GM18873 (cell line): ENCODE measurements around the gene ANKRD2.
"Not testable (repeated sequence)": the region's sequence is repeated elsewhere in the genome, so short reads cannot be mapped to it uniquely, and the experiment has no call there.

Source experiments
- ATAC-seq: cut with Tn5 transposase; IDR thresholded peaks from one replicate; pipeline ENCODE4 v1.9.1; 2021; ENCODE audit warnings: mild to moderate bottlenecking, moderate library complexity, moderate number of reproducible peaks; ENCODE audit not compliant: unreplicated experiment, low FRiP score

Gene ANKRD2

DNA sequence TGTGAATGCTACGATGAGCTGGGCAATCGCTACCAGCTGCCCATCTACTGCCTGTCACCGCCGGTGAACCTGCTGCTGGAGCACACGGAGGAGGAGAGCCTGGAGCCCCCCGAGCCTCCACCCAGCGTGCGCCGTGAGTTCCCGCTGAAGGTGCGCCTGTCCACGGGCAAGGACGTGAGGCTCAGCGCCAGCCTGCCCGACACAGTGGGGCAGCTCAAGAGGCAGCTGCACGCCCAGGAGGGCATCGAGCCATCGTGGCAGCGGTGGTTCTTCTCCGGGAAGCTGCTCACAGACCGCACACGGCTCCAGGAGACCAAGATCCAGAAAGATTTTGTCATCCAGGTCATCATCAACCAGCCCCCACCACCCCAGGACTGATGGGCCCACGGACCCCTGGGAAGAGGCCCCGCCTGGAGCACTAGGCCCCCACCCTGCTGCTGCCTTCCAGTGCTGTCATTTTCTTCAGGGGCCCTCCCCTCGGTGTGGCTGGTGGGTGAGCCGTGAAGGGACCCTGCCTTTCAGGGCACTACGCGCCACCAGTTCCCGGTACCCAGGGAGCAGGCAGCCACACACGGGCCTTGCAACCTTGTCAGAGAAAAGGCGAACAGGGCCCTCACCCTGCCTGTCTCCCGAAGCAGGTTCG is 2.3 kb upstream of the ANKRD2 start:
- no peak for ATAC-seq

DNA sequence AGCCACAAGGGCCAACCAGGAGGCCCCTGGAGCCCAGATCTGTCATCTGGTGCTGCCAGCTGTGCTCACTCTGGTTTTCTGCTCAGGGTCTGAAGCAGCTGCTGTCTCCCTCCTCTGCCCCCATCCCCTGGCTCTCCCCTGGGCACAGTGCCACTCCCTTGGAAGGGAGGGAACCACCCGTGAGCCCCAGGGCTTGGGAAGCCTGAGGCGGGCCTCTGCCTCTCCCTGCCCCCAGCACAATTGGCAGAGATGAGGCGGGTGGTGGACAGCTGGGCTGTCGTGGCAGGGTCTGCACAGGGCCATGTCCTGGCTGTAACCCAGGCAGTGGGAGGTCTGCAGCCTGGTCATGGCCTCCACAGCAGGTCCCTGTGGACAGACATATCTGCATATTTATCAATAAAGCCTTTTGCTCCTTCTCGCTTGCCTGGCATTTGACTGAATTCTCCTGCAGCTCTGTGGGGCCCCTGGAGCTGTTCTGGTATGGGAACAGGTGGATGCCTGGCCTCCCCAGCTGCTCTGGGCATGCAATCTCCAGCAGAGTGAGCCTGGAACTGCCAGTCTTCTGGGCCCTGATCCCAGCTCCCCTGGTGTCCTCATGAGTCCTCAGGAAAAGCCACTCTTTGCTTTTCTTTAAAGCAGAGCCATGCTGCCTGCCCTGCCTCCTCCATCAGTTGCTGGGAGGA is 1.6 kb upstream of the ANKRD2 start:
- no peak for ATAC-seq

DNA sequence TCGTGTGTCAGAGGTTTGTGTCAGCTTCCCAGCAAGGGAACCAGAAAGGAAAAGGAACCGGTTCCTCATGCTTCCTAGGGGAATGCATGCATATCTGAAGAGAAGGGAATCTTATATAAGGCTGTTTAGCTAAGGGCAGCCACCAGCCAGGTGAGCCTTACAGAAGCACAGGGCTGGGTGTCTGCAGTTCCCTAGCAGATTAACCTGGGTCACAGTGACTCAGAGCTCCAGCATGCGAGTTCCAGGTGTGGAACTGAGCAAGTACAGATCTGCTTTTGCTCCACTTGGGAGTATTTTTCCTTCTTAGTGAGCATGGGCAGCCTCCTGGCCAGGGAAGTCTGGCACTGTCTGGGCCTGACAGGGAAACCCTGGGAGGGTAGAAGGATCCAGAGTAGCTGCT is 957 bp upstream of the ANKRD2 start:
- ATAC-seq, result no peak

DNA sequence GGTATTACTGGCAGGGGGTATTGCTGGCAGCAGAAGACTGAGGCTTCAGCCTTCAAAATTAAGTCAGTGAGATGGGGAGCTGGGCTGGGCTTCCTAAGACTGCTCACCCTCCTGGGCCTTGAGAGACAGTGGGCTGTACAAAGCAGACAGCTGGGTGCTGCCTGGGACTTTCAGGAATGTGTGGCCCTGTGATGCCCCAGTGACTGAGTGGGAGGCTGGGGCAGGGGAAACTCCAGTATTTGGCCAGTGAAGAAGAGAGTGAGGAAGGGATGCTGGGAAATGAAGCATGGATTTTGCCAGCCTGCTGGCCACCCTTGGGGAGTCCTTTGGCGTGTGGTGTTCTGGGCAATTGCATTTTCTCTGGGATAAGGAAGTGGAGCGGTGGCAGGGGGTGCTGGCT is 442 bp downstream of the ANKRD2 start:
- no peak for ATAC-seq

DNA sequence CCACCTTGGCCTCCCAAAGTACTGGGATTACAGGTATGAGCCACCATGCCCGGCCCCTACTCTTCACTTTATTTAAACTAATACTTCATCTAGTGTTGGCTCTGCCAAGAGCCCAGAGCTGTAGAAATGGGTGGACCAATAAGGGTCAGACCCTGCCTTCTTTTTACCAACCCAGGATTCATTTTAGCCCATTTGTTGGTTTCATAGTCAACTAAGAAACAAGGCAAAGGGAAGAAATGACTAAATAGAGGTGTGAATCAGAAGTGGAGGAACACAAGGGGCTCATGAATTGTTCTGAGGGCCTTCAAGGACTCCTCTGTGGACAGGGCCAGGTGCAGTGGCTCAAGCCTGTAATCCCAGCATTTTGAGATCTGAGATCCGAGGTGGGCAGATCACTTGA is 1.1 kb downstream of the ANKRD2 start:
- no peak for ATAC-seq

DNA sequence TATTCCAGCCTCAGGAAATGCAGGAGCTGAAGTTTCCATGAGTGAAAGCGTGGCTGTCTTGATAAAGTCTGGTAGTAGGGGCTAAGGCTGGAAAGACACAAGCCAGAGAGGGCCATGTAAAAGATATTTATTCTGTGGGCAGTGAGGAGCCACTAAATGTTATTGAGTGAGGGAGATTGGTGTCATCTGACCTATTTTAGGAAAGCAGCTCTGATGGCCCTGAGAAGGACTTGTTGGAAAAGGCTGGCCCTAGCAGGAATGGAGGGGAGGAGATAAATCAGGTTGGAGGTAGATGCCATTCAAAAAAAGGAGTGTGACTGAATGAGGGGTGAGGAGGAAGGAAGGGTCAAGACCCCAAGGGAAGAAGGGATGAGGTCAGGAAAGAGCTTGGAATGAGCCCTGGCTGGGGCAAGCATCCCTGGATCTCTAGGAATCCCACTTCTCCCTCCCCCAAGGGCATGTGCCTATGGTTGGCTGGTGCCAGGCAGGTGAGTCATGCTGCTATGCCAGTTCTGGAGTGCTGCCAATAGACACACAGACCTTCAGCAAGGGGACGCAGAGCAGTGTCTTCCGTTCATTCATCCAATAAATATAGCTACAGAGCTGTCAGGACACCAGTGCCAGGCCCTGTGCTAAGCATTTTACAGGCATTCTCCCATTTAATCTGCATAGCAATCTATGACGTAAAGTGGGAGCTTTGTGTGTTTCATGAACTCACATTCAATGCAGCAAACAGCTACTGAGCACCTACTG is 2.0 kb downstream of the ANKRD2 start:
- ATAC-seq, result no peak

DNA sequence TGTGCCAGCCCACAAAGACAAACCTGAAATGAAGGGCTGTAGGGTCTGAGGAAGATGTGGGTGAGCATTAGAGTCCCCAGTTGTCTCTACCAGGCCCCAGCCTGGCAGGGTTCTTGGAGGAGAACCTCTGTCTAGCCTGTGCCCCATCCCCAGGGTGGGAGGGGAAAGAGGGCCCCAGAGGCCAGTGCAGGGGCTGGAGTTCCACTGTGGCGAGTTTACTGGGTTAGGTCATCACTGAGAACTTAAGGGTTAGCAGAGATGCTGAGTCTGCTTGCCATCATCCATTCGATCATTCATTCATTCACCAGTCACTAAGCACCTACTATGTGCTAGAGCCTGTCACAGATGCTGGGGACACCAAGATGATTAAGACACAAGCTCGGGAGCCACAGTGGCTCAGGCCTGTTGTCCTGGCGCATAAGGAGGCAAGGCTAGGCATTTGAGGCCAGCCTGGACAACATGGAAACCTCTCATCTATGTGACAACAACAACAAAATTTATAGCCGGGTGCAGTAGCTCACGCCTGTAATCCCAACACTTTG is 2.6 kb downstream of the ANKRD2 start:
- ATAC-seq, result no peak

DNA sequence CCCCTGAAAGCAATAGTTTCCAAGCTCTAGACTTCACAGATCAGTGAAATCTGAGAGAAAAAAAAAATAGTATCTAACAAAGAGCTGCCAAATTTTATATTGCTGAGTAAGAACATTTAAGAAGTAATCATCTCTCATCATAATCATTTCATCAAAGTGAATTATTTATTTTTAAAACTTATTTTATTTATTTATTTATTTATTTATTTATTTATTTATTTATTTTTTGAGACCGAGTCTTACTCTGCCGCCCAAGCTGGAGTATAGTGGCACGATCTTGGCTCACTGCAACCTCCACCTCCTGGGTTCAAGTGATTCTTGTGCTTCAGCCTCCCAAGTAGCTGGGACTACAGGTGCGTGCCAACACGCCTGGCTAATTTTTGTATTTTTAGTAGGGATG is 3.9 kb downstream of the ANKRD2 start:
- ATAC-seq, result not testable (repeated sequence)

DNA sequence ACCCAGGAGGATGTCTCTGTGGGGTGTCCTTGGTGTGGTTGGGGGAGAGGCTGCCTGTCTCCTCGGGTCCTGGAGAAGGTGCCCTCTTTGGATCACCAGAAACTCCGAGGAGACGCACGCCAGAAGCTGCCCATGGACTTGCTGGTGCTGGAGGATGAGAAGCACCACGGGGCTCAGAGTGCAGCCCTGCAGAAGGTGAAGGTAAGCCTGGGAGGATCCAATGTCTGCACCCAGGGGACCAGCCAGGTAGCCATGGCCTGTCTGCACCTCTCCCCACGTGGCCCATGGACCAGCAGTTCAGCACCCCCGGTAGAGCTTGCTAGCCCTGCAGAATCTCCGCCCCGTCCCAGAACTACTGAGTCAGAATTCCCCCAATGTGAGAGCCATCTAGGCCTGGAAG is 5.1 kb downstream of the ANKRD2 start:
- no peak for ATAC-seq

DNA sequence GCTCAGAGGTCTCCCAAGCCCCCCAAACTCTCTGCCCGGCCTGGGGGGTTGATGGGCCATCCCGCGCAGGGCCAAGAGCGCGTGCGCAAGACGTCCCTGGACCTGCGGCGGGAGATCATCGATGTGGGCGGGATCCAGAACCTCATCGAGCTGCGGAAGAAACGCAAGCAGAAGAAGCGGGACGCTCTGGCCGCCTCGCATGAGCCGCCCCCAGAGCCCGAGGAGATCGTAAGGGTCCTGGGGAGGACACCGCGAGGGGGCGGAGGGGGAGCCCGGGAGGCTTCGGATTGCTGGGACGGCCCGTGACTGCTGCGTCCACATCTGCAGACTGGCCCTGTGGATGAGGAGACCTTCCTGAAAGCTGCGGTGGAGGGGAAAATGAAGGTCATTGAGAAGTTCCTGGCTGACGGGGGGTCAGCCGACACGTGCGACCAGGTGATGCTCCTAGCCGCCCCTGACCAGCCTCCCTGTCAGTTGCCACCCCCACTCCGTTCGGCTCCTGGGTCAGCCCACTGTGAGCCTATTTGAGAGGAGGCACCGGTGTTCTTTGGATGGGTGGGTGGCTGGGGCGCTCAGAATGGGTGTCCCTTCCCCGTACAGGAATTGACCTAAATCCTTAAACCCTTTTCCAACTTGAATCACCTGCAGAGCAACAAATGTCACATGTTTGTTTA is 5.7 kb downstream of the ANKRD2 start:
- ATAC-seq, result no peak

DNA sequence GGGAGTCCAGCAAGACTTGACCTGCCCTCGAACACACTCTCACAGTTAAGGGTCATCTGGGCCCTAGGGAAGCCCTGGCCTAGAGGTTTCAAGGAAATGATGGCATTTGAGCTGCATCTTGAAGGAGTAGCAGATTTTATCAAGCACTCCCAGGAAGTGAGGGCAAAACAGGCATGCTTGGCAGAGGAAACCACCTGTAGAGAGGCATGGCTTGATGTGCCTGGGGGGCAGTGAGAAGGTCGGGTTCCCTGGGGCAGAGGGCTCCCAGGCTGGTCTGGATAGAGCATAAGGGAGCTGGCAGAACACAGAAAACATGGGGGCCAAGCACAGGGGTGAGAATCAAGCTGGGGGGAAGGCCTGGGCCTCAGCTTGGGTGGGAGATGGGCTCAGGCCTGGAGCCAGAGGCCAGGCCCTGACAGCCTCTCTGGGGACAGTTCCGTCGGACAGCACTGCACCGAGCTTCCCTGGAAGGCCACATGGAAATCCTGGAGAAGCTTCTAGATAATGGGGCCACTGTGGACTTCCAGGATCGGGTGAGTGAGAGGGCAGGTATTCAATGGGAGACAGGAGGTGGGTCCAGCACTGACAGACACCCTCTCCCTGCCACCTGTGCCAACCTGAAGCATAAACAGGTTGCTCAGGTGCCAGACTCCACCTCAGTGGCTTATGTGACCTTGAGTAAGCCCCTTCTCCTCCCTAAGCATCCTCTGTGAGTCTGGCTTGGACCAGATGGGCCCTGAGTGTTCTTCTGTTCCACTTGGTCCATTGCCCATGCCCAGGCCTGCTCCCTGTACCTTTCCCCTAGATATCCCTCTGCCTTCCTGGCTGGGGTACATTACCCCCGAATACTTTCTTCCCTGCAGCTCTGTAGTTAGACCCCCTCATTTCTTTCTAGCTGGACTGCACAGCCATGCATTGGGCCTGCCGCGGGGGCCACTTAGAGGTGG is 8.1 kb downstream of the ANKRD2 start:
- no peak for ATAC-seq

DNA sequence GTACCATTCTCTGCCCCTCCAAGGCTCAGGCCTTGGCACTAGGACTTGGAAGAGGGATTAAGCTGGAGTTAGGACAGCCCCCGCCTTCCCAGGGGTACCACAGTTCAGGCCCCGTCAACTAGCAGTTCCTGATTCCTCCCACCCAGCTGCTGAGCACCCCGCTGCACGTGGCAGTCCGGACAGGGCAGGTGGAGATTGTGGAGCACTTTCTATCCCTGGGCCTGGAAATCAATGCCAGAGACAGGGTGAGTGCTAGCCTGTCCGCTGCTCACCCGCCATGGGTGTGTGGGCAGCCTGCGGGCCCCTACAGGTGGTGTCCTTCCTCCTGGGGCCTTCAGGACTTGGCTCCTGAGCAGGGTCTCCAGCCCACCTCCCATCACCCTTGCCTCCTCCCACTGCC is 9.6 kb downstream of the ANKRD2 start:
- ATAC-seq, result no peak

DNA sequence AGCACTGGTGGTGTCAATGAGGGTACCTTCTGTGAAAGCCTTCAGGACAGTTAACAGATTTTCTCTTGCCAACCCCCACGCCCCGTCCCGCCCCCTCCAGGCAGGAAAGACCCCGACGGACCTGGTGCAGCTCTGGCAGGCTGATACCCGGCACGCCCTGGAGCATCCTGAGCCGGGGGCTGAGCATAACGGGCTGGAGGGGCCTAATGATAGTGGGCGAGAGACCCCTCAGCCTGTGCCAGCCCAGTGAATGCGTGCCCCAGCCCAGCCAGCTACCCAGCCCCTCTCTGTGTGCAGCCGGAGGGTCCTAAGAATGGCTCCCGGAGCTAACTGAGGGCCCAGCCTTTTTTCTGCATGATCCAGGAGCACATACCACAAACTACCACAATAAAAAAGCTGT is 10.9 kb downstream of the ANKRD2 start:
- no peak for ATAC-seq

DNA sequence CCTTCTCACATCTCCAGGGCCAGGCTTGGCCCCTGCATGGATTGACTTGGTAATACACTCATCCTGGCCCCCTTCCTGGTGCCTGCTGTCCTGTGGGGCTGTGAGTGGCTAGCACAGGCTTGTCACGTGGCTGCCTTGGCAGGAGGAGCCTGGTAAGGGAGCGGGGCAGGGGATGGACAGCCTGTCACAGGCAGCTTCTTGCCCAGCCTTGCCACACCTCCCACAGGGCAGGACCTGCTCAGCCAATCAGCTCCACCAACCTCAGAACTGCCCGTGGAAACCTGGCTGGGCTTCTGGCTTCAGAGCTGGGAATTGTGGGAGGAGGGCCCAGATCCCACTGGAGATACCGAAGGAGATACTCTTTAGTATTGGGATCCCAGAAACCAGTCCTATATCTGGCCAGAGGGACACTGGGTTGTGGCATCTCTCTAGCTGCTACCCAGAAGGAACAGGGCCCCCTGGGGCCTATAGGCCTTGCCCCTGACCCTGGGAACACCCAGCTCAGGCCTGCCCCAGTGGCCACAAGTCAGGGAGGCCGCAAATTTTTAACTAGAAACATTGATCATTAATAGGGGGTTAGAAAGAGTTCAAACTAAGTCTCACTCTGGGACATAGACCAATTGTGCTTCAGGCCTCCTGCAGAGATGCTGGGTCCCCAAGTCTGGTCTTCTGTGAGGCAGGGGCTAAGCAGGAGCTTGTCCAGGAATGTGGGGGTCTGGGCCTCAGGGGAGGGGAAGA is 11.7 kb downstream of the ANKRD2 start, which contains the start of gene HOGA1:
HOGA1 (plus strand) TSS at position 330 of the 738 bp plus-strand sequence; CDS start at position 645, 315 bp downstream.
- ATAC-seq, result no peak

DNA sequence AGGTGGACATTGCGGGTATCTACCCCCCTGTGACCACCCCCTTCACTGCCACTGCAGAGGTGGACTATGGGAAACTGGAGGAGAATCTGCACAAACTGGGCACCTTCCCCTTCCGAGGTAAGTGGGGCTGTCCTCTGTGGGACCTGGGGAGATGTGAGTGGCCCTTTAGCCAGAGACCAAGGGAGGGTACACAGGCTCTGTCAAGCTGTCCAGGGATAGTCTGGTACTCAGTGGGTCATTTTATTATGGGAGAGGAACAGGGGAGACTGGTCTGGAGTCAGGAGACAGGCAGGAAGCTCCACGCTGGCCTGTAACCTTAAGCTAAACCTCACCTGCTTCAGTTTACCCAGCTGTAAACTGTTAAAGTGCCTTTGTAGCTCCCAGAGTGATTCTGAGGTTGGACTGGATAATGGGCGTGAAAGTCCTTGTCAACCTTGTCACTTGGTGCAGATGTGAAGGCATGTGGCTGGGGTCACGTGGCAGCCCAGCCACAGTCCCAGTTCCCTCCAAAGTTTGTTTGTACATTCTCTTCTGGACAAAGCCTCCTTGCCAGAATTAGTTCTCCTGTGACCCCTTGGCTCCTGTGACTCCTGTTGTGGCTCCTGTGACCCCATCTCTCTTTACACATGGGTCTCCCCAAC is 12.3 kb downstream of the ANKRD2 start:
- ATAC-seq, result no peak

DNA sequence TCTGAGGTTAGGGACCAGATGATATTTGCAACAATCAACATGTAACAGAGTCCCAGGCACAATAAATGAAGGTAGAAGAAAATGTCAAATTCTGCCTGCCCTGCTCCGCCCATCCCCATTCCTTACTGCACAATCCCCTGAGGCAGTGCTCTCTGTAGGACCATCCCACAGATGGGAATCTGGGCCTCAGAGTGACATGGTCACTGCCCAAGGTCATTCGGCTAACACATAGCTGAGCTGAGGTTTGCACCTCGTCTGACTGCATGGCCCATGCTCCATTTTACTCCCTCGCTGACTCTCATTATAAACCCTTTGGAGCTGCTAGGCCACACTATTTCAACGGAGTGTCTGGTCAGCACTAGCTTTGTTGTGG is 12.8 kb downstream of the ANKRD2 start:
- ATAC-seq, result no peak

DNA sequence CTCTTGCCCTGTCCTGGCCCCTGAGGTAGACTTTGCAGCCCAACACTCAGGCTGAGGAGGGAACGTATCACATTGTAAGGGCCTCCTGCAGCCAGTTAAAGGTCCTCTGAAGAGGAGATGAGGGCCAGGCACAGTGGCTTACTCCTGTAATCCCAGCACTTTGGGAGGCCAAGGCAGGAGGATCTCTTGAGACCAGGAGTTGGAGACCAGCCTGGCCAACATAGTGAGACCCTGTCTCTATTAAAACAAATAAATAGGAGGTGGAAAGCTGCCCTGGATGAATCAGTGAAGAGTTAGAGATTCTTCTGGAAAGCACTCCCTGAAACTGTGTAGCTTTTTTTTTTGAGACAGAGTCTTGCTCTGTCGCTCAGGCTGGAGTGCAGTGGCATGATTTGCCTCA is 14.6 kb downstream of the ANKRD2 start:
- ATAC-seq, result no peak

DNA sequence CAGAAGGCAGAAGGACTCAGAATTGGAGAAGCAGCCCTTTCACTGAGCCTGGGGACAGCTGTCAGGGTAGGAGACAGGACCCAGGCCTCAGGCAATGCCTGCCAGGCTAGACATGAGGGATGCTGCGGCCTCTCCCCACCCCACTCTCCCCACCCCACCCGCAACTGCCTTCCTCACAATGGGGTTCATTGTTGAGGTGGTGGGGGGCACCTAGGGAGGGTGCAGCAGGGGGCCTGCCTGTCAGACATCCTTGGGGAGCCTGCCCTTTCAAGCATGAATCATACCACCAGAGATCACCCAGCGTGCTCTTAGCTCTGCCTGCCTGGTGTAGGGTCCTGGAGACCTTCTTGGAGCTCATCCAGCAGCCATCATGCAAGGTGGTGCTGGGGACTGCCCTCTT is 16.9 kb downstream of the ANKRD2 start, which contains the start of gene C10orf62:
C10orf62 (plus strand) TSS at position 243 of the 400 bp plus-strand sequence. CDS start 177 bp downstream, outside the sequence.
- ATAC-seq, result no peak
